Raji (cell line): ENCODE measurements around the gene WTAP.

Experiments
- POLR2A ChIP-seq: IDR thresholded peaks from 2 replicates; pipeline ENCODE4 v1.6.1; 2011; ENCODE audit warnings: low read depth, low read length, control low read depth; ENCODE audit not compliant: insufficient read depth

Gene WTAP

DNA sequence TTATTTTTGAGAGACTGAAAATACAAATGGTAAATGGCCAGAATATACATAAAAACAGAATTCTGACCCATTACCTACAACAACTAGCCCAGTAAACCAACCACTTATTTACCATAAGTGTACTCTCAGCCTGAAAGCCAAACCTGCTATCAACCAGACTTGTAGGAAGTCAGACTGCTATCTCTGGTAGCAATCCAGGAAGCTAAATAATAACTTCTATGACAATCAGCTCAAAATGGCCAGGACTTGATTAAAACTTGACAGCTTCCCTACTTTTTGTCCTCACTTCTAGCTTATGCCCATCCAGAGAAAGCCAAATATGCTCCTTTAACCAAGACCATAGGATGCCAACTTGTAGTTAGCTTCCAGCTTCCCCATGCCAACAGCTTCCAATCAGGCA, 4.7 kb upstream of the WTAP start:
- no peak for TF ChIP-seq POLR2A

DNA sequence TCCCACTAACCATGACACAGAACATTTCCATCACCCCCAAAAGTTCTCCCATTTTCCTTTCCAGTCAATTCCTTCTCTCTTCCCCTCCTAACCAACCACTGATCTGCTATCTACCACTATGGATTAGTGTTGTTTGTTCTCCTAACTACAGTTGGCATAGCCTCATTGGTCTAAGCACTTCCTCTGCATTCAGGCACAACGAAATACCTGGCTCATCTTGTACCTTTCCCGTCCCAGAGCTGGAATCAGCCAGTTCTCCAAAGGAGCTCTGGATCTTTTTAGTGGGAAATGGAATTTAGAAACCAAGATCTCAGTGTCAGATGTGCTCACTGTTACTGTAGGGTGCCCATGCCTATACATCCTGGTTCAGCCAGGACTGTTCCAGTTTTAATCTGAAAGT, 4.0 kb upstream of the WTAP start:
- TF ChIP-seq POLR2A: no peak

DNA sequence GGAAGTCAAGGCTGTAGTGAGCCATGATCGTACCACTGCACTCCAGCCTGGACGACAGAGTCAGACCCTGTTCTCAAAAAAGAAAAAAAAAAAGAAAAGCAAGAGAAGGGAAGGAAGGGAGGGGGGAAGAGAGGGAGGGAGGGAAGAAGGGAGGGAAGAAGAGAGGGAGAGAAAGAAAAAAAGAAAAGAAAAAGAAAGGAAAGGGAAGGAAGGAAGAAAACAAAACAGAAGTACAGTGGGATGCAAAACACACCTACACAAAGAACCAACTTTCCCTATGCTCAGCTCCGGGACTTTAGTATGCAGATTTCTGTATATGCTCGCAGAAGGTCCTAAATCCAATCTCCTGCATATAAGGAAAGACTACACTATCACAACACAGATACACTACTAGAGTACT, 2.5 kb upstream of the WTAP start:
- TF ChIP-seq POLR2A: no peak

DNA sequence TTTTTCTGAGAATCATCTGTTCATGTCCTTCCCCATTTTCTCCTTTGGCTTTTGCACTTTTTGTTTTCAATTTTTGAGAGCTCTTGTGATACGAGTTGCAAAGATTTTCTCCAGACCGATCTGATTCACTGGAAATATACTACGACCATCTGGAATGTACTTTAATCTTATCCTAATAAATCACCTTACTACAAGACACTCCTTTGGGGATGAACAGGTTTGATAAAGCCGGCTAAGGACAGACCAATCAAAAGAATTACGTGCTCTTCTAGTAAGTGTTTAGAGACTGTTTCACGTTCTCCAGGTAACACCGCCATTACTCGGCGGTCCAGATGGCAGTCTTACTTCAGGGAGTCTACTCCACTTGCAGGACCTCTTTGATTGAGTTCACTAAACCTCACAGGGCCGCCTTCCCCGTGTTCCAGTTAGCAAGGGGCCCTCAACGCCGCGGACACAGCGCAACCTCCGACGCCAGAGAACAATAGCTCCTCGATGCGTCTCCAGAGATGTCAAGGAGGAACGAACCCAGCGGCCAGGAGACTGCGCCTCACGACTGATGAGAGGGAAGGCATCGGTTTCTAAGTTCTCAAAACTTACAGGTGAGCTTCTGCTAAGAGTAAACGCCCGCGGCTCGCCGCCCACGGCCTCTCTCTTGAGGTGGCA, 920 bp upstream of the WTAP start:
- no peak for TF ChIP-seq POLR2A

DNA sequence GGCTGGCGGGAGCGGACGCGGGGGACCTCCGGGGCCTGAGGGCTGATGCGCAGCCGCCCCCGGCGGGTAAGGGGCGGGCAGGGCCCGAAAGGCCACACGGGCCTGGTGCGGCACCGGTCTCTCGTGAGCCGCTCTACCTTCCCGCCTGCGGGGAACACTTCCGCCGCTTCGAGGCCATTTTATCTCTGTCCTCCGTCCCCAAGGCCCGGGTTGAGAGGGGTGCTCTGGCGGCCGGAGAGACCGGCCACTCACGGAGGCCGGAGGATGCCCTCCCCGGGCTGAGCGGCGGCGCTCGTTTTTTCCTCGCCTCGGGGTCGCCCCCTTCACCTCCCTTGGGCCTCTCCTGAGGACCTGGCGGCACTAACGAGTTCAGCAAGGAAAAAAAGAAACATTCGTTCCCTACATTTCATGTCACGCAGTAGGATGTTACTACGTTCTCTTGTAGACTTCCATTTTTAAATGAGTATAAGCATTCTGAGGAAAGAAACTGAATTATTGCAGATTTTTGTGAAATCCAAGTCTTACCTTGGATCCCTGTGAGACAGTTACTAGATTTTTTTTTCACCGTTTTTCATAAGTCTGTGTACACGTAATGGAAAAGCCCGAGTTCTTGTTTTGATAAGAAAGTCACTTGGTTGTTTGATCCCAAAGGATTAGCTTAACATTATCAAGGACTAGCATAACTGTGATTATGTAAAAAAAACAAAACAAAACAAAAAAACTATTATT, 575 bp downstream of the WTAP start:
- TF ChIP-seq POLR2A: no peak

DNA sequence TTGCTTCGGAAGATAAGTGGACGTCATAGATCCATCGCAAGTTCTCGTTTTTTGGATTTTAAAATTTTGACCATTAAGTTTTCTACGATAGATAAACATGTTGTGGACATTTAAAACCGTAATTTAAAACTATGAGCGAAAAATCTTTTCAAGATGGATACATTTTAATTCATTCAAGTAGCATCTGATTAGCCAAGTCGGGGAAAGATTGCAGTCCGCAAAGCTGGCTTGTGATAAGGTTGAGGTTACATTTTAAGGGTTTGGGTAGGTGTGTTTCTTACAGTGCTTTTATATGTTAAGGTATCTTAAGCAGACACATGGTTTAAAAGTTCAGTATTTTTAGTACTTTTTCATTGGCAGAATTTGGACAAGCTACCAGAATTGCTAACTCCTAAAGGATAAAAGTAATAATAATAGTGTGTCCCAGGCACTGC, 1.2 kb downstream of the WTAP start:
- TF ChIP-seq POLR2A: no peak

- TF ChIP-seq POLR2A: no peak
These were observed 2.5 kb downstream of the WTAP start for GRCh38 chr6:159729598-159730331.

DNA sequence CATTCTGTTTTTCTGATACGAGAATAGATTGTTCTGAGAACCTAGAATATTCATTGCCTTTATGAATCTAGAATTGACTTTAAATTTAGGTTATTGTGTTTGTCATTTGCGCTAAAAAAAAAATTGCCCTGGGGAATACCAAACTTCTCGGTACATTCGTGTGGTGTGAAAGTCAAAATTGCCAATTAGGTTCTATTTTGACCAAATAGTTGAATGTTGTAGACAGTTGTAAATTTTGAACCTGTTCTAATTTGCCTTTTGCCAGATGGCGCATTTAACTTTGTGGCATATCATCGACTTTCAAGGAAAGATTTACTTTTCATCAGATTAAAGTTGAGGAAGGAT, 3.0 kb downstream of the WTAP start:
- TF ChIP-seq POLR2A: no peak

GRCh38 chr6:159736908-159737307, 9.6 kb downstream of the WTAP start:
- no peak for TF ChIP-seq POLR2A

GRCh38 chr6:159739341-159739740, 12.0 kb downstream of the WTAP start:
- no peak for TF ChIP-seq POLR2A

DNA sequence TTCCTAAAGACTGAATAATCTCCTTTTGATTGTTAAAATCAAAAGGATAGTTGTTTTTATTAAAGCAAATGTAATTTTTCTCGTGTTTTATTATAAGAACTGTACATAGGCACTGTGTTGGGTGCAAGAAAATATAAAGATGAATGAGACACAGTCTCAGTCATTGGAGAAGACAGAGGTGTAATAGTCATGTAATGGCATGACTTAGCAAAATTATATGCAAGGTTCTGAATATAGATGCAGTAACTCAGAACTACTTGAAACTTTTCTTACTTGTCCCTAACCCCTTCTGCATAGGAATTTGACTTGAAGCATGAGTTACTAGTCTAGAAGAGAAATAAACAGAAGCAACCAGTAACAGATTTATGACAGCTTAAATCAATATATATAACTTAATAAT, 14.9 kb downstream of the WTAP start:
- TF ChIP-seq POLR2A: no peak

DNA sequence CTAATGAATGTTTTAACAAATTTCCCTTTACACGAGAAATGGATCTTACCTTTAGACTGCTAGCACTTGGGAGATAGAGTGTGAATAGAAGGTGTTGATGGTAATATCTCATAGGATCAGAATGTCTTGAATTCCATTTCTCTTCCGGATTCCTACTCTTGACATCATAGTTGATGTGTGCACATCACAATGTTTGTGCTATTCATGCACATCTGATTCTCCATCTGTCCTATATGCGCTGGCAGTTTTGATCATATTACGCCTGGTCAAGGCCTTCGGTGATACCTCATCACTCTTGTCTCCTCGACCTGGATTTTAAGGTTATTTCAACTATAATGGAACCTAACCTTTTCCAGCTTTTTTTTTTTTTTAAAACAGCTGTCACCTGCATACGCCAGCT, 17.8 kb downstream of the WTAP start:
- TF ChIP-seq POLR2A: no peak

- no peak for TF ChIP-seq POLR2A
These were observed 19.5 kb downstream of the WTAP start for GRCh38 chr6:159746759-159747158.

GRCh38 chr6:159751448-159751847, 24.1 kb downstream of the WTAP start:
- no peak for TF ChIP-seq POLR2A

DNA sequence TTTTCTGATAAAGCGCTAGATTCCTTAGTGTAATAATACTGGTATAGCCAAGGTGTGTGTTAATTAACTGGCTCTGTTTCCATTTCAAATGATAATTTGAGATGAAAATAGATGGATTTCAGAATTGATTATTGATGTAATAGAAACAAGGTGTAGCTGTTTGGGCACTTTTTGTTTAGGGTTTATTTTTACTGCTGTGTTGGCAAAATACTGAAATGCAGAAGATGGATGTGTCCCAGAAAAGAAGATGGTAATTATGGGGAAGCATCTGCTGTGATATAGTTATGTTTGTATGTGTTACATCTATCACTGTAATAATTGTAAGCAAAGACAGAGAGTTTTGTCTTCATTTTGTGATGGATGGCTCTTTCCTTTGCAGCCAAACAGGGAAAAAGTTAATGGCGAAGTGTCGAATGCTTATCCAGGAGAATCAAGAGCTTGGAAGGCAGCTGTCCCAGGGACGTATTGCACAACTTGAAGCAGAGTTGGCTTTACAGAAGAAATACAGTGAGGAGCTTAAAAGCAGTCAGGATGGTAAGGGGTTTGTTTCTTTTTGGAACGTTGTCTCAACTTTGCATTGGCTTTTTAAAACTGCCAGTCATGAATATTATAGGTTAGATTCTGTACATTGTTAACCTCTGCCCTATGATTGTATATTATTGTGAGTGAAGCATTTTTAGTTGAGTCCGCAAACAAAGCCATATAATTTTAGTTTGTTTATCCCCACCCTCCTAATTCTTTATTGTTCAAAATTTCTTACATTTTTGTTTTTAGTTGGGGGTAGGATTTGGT, 26.0 kb downstream of the WTAP start:
- TF ChIP-seq POLR2A: no peak
